ENCODE results near the gene SLC29A1. TPM values are rescaled to one million over a fixed set of nuclear protein-coding genes. Genes with fewer than 3 reads are reported as not detected.
"Not testable (repeated sequence)": the region's sequence is repeated elsewhere in the genome, so short reads cannot be mapped to it uniquely, and the experiment has no call there.

SLC29A1 gene
- total RNA-seq, 1 donor from 2014 or later = 221 TPM

GRCh38 chr6:44189257-44189656, 34.1 kb upstream of the SLC29A1 start:
- H3K27ac Mint-ChIP-seq (ENCODE audit: unreplicated experiment) = no peak overlapping the region
- H3K36me3 Mint-ChIP-seq (ENCODE audit: low read depth) = no peaks in the 10 kb centered on the region
- H3K4me3 Mint-ChIP-seq (ENCODE audit: unreplicated experiment) = no peak overlapping the region
- TF ChIP-seq, protein P1, sequence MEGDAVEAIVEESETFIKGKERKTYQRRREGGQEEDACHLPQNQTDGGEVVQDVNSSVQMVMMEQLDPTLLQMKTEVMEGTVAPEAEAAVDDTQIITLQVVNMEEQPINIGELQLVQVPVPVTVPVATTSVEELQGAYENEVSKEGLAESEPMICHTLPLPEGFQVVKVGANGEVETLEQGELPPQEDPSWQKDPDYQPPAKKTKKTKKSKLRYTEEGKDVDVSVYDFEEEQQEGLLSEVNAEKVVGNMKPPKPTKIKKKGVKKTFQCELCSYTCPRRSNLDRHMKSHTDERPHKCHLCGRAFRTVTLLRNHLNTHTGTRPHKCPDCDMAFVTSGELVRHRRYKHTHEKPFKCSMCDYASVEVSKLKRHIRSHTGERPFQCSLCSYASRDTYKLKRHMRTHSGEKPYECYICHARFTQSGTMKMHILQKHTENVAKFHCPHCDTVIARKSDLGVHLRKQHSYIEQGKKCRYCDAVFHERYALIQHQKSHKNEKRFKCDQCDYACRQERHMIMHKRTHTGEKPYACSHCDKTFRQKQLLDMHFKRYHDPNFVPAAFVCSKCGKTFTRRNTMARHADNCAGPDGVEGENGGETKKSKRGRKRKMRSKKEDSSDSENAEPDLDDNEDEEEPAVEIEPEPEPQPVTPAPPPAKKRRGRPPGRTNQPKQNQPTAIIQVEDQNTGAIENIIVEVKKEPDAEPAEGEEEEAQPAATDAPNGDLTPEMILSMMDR (IDR thresholded peaks at IDR 0.05) = no peak
- peaks cover 7% of the 10 kb centered on the region for H3K27me3 Mint-ChIP-seq (ENCODE audit: low read depth)
- no peak for DNase-seq (ENCODE audit: low spot score)
- peaks cover 10% of the 10 kb centered on the region for H3K4me1 Mint-ChIP-seq (ENCODE audit: low read depth)
- no peaks in the 10 kb centered on the region for H3K9me3 Mint-ChIP-seq (ENCODE audit: low read depth)

DNA sequence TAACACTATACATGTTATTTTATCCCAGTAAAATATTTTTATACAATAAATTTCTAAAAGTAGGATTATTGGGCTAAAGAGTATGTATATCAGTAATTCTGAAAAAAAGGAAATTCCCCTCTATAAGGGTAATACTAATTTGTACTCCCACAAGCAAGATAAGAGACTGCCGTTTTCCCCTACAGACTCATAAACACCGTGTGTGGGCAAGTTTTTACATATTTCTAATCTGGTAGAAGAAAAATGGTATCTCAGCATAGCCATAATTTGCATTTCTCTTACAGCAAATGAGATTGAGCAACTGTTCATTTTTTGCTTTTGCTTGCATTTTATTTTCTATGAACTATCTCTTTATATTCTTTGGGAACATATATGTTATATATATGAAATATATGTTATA, 32.7 kb upstream of the SLC29A1 start:
- H3K4me1 Mint-ChIP-seq (ENCODE audit: low read depth) = peaks cover 10% of the 10 kb centered on the region
- TF ChIP-seq, protein P1 (IDR thresholded peaks at IDR 0.05) = no peak
- no peaks in the 10 kb centered on the region for H3K9me3 Mint-ChIP-seq (ENCODE audit: low read depth)
- H3K36me3 Mint-ChIP-seq (ENCODE audit: low read depth) = no peaks in the 10 kb centered on the region
- H3K4me3 Mint-ChIP-seq (ENCODE audit: unreplicated experiment) = no peak overlapping the region
- no peak for DNase-seq (ENCODE audit: low spot score)
- H3K27me3 Mint-ChIP-seq (ENCODE audit: low read depth) = peaks cover 6% of the 10 kb centered on the region
- no peak overlapping the region for H3K27ac Mint-ChIP-seq (ENCODE audit: unreplicated experiment)

DNA sequence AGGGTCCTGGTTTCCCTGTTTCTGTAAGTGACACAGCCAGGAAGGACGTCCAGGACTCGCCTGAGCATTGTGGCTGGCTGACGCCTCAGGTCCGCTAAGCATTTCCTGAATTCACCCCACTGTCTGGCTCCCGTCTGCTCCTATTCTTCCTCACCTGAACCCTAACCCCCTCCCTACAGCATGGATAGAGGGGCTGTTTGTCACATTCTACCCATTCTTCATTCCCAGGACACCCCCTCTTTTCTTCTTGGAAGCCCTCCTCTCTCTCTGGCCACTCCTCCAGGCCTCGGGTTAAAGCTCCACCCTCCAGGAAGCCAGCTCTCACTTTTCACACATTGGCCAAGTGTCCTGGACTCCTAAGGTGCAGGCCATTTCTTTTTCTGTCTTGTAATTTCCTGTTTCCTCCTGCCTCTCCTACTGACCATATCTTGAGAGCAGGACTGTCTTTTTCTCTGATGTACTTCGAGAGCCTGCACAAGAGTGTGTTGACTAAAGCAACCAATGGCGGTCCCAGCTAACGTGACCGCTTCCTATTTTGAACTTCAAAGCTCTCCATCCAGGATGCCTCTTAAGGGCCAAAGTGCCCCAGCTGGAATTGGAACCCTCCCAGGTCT, 30.9 kb upstream of the SLC29A1 start:
- H3K36me3 Mint-ChIP-seq (ENCODE audit: low read depth) = no peaks in the 10 kb centered on the region
- no peak overlapping the region for H3K4me3 Mint-ChIP-seq (ENCODE audit: unreplicated experiment)
- H3K4me1 Mint-ChIP-seq (ENCODE audit: low read depth) = peaks cover 6% of the 10 kb centered on the region
- DNase-seq (ENCODE audit: low spot score) = no peak
- H3K9me3 Mint-ChIP-seq (ENCODE audit: low read depth) = no peaks in the 10 kb centered on the region
- no peaks in the 10 kb centered on the region for H3K27me3 Mint-ChIP-seq (ENCODE audit: low read depth)
- no peak overlapping the region for H3K27ac Mint-ChIP-seq (ENCODE audit: unreplicated experiment)
- TF ChIP-seq, protein P1 (IDR thresholded peaks at IDR 0.05) = no peak

GRCh38 chr6:44193307-44193910, 30.0 kb upstream of the SLC29A1 start:
- H3K4me1 Mint-ChIP-seq (ENCODE audit: low read depth) = peaks cover 6% of the 10 kb centered on the region
- no peak for DNase-seq (ENCODE audit: low spot score)
- H3K36me3 Mint-ChIP-seq (ENCODE audit: low read depth) = no peaks in the 10 kb centered on the region
- no peaks in the 10 kb centered on the region for H3K27me3 Mint-ChIP-seq (ENCODE audit: low read depth)
- H3K4me3 Mint-ChIP-seq (ENCODE audit: unreplicated experiment) = no peak overlapping the region
- no peaks in the 10 kb centered on the region for H3K9me3 Mint-ChIP-seq (ENCODE audit: low read depth)
- H3K27ac Mint-ChIP-seq (ENCODE audit: unreplicated experiment) = no peak overlapping the region
- TF ChIP-seq, protein P1 (IDR thresholded peaks at IDR 0.05) = no peak

DNA sequence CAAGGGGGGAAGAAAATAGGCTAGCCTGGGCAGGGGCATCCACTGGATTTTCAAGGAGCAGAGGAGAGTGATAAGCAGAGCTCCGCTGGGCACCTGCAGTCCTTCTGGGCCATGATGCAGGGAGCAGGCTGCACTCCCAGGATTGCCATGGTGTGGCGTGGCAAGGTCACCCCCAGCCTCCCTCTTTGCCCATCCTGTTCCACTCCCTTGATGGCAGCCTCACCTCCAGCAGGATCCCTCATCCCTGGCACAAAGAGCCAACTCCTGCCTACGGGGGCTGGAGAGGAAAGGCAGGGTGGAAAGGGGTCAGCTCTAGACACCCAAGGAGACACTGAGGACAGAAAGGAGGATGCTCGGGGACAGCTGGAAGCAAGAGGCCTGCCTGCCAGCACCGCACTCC, 29.1 kb upstream of the SLC29A1 start:
- H3K36me3 Mint-ChIP-seq (ENCODE audit: low read depth) = no peaks in the 10 kb centered on the region
- H3K9me3 Mint-ChIP-seq (ENCODE audit: low read depth) = no peaks in the 10 kb centered on the region
- no peak overlapping the region for H3K27ac Mint-ChIP-seq (ENCODE audit: unreplicated experiment)
- no peak for DNase-seq (ENCODE audit: low spot score)
- H3K4me1 Mint-ChIP-seq (ENCODE audit: low read depth) = peaks cover 6% of the 10 kb centered on the region
- H3K27me3 Mint-ChIP-seq (ENCODE audit: low read depth) = no peaks in the 10 kb centered on the region
- no peak overlapping the region for H3K4me3 Mint-ChIP-seq (ENCODE audit: unreplicated experiment)
- TF ChIP-seq, protein P1 (IDR thresholded peaks at IDR 0.05) = no peak

GRCh38 chr6:44196351-44196750, 27.0 kb upstream of the SLC29A1 start:
- peaks cover 12% of the 10 kb centered on the region for H3K4me1 Mint-ChIP-seq (ENCODE audit: low read depth)

More at GRCh38 chr6:44196351-44196750, 27.0 kb upstream of the SLC29A1 start:
- H3K27me3 Mint-ChIP-seq (ENCODE audit: low read depth); H3K9me3 Mint-ChIP-seq (ENCODE audit: low read depth); H3K27ac Mint-ChIP-seq (ENCODE audit: unreplicated experiment); H3K4me3 Mint-ChIP-seq (ENCODE audit: unreplicated experiment); DNase-seq (ENCODE audit: low spot score); H3K36me3 Mint-ChIP-seq (ENCODE audit: low read depth): not testable (repeated sequence)
